HTERT RPE-1 (cell line): Measurements from ENCODE around the gene KCNE3.

Experiments
- in situ Hi-C: fragments of 300-500 bp; cut with MboI; formaldehyde crosslinking; loops from 4 replicates; pipeline ENCODE4 v1.14.3; 2020; ENCODE audit warnings: low sequenced_read_pairs

Gene KCNE3

DNA sequence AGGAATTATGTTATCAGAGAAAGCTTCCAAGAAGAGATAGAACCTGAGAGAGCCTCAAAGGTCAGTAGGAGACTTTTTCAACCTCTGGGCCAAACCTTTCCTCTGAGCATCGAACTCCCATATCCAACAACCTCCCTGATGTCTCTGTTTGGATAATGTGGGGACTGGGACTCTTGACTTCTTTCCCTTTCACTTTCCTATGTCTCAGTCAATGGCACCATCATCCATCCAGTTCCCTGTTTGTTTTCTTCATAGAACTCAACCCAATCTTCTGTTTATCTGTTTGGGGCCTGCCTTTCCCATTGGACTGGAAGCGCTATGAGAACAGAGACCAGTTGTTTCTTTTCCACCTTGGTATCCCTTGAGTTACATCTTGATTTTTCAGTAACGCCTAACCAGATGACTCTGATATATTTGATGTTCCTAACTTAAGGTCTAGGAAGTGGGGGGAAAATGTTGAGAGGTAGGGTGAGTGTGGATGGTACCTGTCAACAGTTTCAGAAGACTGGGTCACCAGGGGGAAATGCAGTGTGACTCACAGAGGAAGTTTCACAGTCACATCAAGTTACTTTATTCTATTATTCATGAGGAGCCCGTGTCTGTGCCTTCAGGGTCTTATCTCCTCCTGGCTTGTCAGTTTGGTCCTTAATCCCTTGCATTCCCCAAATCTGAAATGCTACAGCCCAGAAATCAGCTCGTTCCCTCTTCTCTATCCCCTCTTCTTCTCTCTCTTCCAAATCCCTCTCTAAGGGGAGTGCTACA, 4.5 kb upstream of the KCNE3 start:
- in situ Hi-C loops = no loop called here

DNA sequence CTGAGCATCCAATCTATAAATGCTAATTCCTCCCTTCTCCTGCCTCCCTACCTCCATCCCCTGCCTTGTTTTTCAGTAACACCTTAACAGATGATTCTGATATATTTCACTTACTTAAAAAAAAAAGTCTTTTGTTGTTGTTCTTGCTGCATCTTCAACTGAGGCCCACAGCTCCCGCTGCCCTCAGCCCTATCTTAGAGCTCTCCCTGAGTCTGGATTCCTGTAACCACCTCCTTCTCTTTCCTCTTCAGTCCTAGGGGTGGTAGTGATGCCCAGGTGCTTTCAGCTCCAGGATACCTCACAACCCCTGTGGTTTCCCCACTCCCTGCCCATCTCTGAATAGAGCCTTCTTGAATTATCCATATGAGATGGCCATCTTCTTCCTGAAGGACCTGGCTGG, 3.7 kb upstream of the KCNE3 start:
- in situ Hi-C loops = no loop called here

DNA sequence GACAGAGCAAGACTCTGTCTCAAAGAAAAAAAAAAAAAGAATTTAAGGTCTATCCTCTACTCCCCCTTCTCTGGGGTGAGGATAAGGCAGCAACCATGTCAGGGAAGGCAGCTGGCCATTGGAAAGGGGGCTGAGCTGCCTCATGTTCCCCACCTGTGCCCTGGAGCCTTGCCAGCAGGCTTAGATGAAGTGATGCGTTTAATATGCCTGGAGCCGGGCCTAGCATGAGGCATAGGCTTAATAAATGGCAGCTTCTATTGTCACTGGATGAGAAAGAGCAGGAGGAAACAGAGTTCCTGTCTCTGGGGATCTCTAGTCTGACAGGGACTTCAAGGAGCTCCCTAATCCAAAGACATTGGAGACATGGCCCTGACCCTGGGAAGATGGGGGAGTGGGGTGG, 3.2 kb upstream of the KCNE3 start:
- in situ Hi-C loops = no loop called here

DNA sequence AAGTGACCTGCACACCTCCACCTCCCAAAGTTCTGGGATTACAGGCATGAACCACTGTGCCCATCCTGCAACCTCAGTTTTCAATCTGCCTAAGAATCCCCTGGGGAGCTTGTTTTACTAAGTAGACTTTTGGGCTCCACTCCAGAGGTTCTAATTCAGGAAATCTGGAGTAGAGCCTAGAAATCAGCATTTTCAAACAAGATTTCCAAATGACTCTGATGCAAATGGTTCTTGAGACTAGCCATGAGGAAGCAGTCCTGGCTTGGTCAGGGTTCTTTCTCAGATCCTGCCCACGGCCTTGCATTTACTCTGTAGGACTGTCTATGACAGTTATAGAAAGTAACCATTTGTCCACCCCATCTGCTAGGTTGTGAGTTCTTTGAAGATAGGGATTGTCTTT, 1.6 kb upstream of the KCNE3 start:
- in situ Hi-C loops = no loop called here

DNA sequence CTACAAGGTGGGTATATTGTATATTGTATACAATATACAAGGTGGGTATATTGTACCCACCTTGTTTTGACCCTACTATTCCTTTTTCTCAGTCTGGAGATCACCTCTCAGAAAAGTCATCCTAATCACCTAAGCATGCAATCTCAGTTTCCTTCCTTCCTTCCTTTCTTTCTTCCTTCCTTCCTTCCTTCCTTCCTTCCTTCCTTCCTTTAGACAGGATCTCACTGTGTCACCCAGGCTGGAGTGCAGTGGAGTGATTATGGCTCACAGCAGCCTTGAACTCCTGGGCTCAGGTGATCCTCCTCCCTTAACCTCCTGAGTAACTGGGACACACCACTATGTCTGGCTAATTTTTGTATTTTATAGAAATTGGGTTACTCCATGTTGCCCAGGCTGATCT, 1.2 kb upstream of the KCNE3 start:
- in situ Hi-C loops = no loop called here

DNA sequence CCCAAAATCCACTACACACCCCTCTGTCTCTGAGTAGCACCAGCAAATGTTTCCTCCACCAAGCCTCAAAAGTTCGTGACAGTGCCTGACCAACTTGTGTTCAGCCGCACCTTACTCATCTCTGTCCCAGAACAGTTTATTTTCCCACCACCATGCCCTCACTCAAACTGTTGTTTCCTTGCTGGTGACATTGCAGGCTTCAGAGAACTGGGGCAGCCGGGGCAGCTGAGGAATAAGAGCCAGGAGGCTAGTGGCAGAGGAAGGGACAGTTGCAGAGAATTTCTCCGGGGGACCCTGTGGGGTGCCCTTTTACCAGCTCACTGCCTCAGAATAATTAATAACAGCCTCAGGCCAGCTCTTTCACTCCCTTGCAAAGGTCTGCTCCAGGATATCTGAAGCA, 709 bp upstream of the KCNE3 start:
- in situ Hi-C loops = no loop called here

DNA sequence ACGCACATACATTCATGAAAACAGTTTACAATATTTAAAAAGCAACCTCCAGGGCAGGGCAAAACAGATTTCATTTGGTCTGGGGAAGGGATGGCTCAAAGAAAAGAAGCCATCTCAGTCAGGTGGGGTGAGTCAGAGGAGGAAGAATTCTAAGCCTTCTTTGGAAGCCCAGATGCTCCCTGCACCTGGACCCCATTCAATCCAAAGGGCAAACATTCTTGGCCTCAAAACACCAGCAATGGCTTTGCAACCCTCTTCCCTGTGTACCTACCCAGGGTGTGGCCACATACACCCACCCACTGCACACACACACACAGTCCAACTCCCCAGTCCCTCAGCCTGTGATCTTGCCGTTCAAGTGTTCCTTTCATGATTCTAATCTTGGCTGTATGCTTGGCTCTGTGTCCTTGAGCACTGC, 2.0 kb downstream of the KCNE3 start:
- in situ Hi-C loops = no loop called here

DNA sequence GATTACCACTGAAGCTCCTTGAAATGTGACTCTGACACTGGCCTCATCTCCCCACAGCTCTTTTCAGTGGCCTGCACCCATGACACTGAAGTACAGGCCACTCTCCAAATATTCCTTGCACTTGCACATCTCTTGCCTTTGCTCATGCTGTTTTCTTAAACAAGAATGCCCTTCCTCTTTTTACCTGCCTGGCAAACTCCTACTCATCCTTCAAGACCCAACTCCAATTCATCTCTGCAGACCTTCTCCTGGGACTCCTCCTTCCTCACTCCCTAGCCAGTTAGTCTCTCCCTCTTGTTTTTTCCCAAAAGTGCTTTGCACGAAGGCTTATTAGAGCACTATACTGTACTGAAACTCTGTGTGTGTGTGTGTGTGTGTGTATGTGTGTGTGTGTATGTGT, 2.6 kb downstream of the KCNE3 start:
- in situ Hi-C loops = no loop called here

DNA sequence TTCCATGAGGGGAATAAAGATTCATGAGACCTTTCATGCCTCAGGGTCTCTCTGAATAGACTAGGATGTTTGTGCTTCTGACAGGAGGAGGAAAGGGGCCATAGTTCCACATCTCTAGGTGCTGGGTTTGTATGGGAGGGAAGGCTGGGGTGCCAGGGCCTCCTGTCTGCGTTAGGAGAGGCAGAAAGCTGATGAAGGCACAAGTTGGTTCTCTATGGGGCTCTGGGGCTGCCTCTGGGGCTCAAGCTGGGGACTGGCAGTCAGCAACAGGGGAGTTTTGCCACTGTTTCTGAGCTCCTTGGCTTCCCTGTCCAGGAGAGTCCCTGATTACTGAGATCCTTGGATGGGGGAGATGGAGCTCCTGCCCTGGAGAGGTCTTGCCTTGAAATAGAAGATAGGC, 4.1 kb downstream of the KCNE3 start:
- in situ Hi-C loops = no loop called here

DNA sequence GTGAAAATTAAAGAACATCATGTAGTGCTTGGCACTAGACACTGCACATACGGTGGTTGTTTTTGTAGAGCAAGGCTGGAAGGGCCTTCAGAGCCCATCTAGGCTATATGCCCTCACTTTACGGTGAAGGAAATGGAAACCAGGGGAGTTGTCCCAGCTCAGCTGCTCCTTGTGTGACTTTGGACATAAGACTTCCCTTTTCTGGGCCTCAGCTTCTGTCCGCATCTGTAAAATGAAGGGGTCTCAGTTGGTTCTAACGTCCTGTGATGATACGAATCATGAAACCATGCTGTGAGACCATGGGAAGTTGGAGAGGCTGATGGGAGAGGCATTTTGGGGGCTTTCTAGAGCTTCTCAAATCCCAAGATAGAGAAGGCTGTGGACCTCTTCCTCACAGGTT, 4.7 kb downstream of the KCNE3 start:
- in situ Hi-C loops = no loop called here

DNA sequence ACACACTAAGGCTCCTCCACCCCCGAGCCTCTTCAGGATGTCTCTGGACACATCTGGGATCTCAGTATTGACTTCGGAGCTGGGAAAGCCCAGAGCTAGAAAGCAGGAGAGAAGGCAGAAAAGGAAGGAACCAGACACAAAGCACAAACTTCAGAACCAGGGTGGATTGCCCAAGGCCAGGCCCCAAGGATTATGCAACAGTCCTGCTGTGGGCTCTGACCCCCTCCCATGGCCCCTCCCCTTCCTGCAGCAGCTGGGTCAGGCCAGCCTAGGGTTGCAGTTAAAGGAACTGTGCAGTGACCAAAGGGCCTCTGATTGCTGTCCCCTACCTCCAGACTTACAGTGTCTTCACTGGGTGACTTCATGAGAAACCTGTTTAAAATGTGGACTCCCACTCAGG, 5.3 kb downstream of the KCNE3 start:
- in situ Hi-C loops = no loop called here

DNA sequence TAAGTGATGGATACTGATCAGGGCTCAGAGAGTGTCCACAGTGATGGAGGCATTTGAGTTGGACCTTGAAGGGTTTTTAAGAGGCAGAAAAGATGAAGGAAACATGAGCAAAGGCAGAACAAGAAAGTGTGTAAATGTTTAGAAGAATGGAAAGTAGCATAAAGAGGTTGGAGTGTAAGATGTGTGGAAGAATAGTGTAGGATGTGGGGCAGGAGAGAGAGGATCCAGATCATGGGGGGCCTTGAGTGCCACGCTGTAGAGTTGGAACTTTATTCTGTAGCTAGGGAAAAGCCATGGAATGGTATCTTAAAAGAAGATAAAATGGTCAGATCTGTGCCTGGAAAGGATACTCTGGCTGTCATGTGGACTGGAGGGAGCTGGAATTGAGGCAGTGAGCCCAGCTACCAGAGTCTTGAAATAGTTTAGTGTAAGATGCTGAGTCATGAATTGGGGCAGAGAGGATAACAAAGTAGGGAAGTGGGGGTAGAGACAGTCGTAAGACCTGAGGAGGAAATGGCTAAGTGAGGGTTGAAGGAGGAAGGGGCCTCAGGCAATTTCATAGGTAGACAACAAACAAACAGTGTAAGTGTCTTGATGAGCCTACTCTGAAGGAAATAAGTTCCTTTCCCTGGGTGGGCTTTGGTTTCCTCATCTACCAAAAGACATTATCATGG, 6.7 kb downstream of the KCNE3 start:
- in situ Hi-C loops = no loop called here

DNA sequence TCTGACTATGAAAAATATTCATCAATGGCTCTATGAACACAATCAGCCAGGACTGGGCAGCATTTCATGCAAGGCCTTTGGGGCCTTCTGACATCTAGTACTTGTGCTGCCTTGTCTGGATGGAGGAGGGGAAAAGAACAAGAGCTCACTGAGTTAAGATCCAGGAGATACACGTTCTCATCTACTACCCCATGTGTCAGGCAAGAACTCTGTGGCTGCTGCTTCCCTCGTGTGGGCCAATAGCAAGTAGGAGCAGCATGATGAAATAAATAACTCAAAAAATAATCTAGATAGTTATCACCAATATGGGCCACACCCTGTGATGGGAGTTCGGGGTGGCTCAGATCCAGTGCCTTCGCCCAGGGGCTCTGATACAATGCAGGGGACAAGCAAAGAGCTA, 7.3 kb downstream of the KCNE3 start:
- in situ Hi-C loops = no loop called here

DNA sequence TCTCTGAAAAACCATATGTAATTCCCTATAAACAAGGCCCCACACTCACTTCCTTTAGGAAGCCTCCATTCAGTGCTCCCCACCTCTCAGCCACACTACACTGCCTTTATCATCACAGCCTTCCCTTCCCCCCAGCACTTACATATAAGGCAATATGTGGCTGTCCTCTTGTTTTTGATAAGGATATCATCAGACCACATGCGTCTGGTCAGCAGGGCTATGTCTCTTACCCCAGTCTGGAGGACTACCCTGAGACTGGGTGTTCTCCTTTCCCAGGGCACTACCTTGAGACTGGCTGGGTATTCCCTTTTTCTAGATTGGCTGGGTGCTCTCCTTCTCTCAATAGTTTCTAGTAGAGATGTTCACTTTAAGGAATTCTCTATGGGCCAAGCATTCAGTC, 7.8 kb downstream of the KCNE3 start:
- in situ Hi-C loops = no loop called here

DNA sequence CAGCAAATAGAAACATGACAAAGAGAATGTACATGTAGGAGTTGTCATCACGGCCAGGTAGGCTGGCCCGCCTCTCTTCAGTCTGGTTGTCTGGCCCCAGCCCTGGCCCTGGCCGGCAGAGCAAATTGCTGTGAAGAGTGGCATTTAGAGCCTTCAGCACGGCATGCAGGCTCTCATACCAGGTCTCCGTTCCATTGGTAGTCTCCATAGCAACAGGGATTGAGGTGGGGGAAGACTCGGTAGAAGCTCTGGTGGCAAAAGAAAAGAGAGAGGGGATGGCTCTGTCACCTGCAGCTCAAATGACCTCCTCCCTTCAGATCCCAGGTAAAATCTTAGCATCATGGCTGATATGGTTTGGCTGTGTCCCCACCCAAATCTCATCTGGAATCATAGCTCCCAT, 10.0 kb downstream of the KCNE3 start:
- in situ Hi-C loops = no loop called here

DNA sequence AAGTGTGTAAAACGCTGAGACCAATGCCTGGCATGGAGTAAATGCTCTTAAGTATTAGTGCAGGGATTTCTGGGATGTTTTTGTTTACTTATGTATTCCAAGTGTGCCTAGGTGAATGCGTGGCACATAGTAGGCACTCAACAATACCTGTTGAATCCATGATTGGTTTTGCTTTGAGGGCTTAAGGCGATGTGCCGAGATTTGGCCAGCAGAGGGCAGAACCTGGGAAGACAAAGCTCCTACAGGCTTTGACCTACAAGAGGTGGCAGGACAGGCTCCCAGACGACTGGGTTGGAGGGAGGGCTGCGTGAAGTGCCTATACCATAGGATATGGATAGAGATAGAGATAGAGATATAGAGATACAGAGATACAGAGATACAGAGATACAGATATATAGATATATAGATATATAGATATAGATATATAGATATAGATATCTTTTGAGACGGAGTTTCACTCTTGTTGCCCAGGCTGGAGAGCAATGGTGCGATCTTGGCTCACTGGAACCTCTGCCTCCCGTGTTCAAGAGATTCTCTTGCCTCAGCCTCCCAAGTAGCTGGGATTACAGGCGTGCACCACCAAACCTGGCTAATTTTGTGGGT, 13.9 kb downstream of the KCNE3 start:
- in situ Hi-C loops = no loop called here

DNA sequence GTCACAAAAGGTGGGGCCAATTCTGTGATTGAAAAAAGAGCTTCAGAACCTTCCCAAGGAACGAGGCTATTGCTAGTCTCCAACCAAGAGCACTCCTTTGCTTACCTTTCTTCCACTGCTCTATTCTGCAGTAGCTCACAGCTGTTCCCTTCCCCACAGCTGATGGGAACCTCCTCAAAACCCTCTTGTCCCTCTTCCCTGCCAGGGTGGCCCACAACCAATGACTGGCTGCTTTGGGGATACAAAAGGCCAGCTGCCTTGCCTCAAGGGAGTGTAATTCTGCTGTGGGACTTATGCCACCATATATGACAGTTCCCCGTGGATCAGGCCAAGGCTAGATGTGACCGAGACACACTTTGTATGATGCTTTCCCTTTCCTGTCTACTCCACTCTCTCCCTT, 15.0 kb downstream of the KCNE3 start:
- in situ Hi-C loops = no loop called here

DNA sequence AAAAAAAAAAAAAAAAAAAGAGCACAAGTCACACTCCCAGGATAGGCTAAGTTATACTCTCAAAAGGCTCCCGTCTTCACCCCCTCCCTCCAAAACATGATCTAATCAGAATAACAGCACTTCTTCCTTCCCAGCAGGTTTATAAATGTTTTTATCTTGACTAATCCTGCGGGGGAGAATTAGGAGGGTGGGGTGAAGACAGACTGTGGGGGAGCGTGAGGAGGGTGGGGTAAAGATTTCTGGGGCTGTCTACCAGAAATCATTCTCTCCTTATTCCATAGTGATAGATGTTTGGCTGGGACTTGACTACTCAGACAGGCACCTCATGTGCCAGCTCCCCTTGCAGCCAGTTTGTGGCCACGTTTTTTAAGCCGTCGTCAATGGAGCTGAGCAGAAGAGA, 17.0 kb downstream of the KCNE3 start:
- in situ Hi-C loops = no loop called here

DNA sequence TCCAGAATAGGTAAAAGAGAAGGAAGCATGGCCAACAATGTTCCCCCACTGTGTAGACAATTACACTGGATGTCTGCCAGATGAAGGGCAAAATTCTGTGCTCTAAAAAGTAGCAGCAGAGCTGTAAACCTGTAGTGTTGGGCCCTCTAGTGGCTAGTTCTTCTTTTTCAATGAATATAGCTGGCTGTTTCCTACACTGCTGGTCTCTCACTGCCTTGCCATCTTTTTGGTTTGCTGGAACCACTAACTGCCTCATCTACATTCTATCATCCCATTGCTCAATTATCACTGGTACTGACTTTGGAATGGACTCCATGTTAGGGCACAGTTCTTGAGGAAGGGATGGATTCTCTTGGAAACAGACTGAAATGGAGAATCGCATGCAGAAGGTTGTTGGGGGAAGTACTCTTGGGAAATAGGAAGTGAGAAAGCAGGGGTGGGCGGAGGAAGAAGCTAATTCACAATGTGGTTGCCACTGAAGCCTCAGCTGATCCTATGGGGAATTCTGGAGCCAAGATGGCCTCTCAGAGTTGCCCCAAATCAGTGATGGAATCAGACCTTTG, 17.9 kb downstream of the KCNE3 start:
- in situ Hi-C loops = no loop called here

DNA sequence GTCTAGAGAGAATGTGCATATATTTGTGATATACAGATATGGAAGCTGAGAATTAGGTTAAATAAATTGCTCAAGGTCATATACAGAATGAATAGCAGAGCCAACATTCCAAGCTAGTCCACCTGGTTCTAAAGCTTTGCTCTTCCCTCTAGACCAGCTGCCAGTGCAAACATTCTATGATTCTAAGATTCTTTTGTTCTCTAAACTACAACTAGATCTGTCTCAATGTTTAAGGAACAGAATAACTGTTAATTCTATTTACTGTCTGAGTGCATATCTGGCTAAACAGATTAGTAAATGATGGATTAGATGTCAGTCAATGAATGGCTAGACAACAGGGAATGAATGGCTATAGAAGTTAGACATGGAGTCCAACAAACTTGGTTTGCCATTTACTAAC, 19.6 kb downstream of the KCNE3 start:
- in situ Hi-C loops = no loop called here

DNA sequence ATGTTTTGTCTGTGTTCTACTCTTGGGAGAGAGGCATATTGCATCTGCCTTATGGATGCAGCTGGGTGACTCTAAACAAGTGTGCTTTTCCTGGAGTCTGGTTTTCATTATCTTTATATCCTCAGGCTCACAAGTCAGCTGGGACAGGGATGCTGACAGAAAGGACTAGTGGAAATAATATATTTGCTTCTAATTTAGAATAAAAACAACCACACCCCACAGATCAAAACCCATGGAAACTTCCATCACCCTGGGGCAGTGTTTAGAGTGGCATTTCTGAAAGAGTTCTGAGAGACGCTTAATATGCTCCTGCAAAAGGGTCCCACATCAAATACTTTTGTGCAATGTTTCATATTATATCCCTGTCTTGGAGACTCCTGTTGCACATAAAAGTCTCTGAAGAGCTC, 20.8 kb downstream of the KCNE3 start:
- in situ Hi-C loops = no loop called here

DNA sequence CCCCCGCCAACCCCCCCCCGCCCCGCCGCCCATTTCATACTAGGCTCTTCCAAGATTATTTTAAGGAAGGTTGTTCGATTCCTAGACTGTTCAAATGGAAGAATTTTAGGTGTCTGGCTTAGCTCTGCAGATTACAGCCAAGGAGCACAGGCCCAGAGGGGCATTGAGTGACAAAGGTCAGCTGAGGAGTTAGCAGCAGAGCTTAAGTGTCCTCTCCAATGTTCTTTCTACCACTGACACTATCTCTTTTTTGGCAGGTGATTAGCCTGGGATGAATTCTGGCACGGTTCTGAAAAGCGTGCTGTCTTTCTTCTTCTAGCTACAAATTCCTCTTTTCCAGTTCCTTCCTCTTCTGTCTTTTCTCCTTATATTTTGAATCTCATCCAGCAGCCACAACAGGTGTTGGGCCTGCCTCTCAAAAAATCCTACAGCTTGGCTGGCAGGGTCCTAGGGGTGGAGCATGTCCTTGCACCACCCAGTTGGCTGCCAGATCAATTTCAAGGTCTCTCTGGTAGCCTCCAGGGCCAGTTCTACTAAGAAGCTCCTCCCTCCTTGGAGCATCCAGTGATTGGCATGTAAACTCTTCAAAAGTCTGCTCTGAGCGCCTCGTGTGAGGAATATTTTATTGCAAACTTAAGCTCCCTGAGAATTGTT, 23.0 kb downstream of the KCNE3 start:
- in situ Hi-C loops = no loop called here
